K562 (cell line): ENCODE data around the gene C6orf62. TPM values are rescaled to one million over a fixed set of nuclear protein-coding genes. Genes with fewer than 3 reads are reported as not detected.

Experiments
- EP300 ChIP-seq: IDR thresholded peaks from 2 replicates; pipeline ENCODE4 v1.6.1; 2012; ENCODE audit warnings: low read length, improper control_type of control experiment
- GABPA ChIP-seq: fragments of 200-800 bp; sonication (Bioruptor generic); conservative IDR thresholded peaks from 2 replicates; pipeline ENCODE4 v1.6.1; 2016; ENCODE audit warnings: low read depth, missing genetic modification characterization, missing compliant biosample characterization
- MCM7 ChIP-seq, 2 experiments: fragments of 450-650 bp; IDR thresholded peaks; 2 replicates each; pipeline ENCODE4 v1.6.1; 2016 to 2018
- MXI1 ChIP-seq: IDR thresholded peaks from 2 replicates; pipeline ENCODE4 v1.6.1; 2011; ENCODE audit warnings: low read depth, mild to moderate bottlenecking, improper control_type of control experiment, low read length
- SIN3A ChIP-seq, 2 experiments: fragments of 150-350 bp in 1 of 2; IDR thresholded peaks; 2 replicates each; pipeline ENCODE4 v1.6.1; 2011 to 2016; ENCODE audit warnings: borderline replicate concordance in 2 of 2, low read depth in 2 of 2, low read length in 2 of 2, mild to moderate bottlenecking in 2 of 2, moderate library complexity in 2 of 2; ENCODE audit not compliant: control insufficient read depth in 1 of 2
- SMAD3 ChIP-seq: fragments of 450-650 bp; formaldehyde crosslinking; conservative IDR thresholded peaks from 2 replicates; pipeline ENCODE4 v1.4.0; 2020; ENCODE audit warnings: mild to moderate bottlenecking
- ZKSCAN1 ChIP-seq: fragments of 150-350 bp; IDR thresholded peaks from 2 replicates; pipeline ENCODE4 v1.6.1; 2016; ENCODE audit warnings: low read depth, low read length
- ZNF431 ChIP-seq: sonication (generic); formaldehyde crosslinking; IDR thresholded peaks from 2 replicates; pipeline ENCODE4 v1.8.0; 2022; ENCODE audit warnings: mild to moderate bottlenecking, missing genetic modification reagents
- ZNF668 ChIP-seq: fragments of 250-450 bp; sonication (Bioruptor Pico); IDR thresholded peaks from 2 replicates; pipeline ENCODE4 v1.8.0; 2022; ENCODE audit warnings: mild to moderate bottlenecking, inconsistent platforms
- polyA plus RNA-seq, 8 experiments: library from polyadenylated mRNA; depleted of rRNA in 4 of 8; stranded (reverse) in 5 of 8; unstranded in 3 of 8; fragments of >200 nt; fragmentation: Nextera tagmentation in 2 of 8; fragmentation: Illumina TruSeq in 1 of 8; extraction: Ambion mirVana in 2 of 8; extraction: Trizol in 1 of 8; gene quantifications; 2 replicates each; pipeline versions ENCODE4 v1.2.1 to v1.2.3, GENCODE V29; 2011 to 2014; ENCODE audit warnings: inconsistent platforms in 1 of 8, missing spikeins in 1 of 8
- total RNA-seq, 7 experiments: library from RNA; depleted of rRNA in 6 of 7; stranded (reverse); fragments of >200 nt in 6 of 7; fragmentation: Illumina TruSeq in 2 of 7; extraction: Trizol in 2 of 7; gene quantifications; 2 replicates each; pipeline versions ENCODE4 v1.2.1 to v1.2.3, GENCODE V29; 2011 to 2021; ENCODE audit warnings: low replicate concordance in 1 of 7
- TF ChIP-seq, protein P1 (sequence below): fragments of 200-600 bp; sonication (generic); IDR thresholded peaks from one replicate; pipeline ENCODE4 v1.6.1; 2012; ENCODE audit warnings: mild to moderate bottlenecking, low read depth, low read length, inconsistent platforms
- TF ChIP-seq, protein P2 (sequence below): sonication (generic); formaldehyde crosslinking; IDR thresholded peaks from 2 replicates; pipeline ENCODE4 v1.8.0; 2022; ENCODE audit warnings: mild to moderate bottlenecking, missing genetic modification reagents
- TF ChIP-seq, protein P3 (sequence below): sonication (generic); formaldehyde crosslinking; IDR thresholded peaks from 2 replicates; pipeline ENCODE4 v1.8.1; 2023; ENCODE audit warnings: mild to moderate bottlenecking, missing genetic modification reagents

C6orf62 gene
- total and polyA plus RNA-seq, 9 of the 15 experiments (the other 6 are each of a cell fraction or from before 2014, with no cell fraction given) = 48.5 to 579 (median 111) TPM

DNA sequence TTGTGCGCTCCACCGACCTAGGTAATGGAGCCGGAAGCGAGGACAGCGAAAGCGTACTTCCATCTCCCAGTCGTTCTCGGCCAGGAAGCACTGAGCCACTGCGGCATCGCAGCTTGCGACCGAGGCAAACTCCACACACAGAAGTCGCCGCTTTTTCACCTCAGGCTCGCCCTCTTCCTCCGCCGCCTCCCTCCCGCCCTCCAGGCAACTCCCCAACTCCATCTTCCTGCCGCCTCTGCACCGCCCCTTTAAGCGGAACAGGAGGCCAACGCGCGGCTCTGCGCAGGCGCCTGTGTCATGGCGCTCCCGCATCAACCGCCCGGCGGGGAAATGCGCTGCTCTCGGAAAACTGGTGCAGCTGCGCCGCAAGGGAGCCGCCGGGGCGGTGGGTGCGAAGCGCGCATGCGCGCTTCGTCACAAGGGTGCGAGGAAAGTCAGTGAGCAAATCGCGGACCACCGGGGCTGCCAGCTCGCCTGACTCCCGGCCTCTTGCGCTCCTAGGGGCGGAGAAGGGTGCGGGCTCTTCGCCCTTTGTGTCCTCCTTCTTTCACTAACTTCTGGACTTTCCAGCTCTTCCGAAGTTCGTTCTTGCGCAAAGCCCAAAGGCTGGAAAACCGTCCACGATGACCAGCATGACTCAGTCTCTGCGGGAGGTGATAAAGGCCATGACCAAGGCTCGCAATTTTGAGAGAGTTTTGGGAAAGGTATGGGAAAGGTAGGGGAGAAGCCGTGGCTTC lies 52.1 kb downstream of the C6orf62 start, which contains the start of the genes ACOT13 and TDP2 (continued):
- TF ChIP-seq, protein P1, sequence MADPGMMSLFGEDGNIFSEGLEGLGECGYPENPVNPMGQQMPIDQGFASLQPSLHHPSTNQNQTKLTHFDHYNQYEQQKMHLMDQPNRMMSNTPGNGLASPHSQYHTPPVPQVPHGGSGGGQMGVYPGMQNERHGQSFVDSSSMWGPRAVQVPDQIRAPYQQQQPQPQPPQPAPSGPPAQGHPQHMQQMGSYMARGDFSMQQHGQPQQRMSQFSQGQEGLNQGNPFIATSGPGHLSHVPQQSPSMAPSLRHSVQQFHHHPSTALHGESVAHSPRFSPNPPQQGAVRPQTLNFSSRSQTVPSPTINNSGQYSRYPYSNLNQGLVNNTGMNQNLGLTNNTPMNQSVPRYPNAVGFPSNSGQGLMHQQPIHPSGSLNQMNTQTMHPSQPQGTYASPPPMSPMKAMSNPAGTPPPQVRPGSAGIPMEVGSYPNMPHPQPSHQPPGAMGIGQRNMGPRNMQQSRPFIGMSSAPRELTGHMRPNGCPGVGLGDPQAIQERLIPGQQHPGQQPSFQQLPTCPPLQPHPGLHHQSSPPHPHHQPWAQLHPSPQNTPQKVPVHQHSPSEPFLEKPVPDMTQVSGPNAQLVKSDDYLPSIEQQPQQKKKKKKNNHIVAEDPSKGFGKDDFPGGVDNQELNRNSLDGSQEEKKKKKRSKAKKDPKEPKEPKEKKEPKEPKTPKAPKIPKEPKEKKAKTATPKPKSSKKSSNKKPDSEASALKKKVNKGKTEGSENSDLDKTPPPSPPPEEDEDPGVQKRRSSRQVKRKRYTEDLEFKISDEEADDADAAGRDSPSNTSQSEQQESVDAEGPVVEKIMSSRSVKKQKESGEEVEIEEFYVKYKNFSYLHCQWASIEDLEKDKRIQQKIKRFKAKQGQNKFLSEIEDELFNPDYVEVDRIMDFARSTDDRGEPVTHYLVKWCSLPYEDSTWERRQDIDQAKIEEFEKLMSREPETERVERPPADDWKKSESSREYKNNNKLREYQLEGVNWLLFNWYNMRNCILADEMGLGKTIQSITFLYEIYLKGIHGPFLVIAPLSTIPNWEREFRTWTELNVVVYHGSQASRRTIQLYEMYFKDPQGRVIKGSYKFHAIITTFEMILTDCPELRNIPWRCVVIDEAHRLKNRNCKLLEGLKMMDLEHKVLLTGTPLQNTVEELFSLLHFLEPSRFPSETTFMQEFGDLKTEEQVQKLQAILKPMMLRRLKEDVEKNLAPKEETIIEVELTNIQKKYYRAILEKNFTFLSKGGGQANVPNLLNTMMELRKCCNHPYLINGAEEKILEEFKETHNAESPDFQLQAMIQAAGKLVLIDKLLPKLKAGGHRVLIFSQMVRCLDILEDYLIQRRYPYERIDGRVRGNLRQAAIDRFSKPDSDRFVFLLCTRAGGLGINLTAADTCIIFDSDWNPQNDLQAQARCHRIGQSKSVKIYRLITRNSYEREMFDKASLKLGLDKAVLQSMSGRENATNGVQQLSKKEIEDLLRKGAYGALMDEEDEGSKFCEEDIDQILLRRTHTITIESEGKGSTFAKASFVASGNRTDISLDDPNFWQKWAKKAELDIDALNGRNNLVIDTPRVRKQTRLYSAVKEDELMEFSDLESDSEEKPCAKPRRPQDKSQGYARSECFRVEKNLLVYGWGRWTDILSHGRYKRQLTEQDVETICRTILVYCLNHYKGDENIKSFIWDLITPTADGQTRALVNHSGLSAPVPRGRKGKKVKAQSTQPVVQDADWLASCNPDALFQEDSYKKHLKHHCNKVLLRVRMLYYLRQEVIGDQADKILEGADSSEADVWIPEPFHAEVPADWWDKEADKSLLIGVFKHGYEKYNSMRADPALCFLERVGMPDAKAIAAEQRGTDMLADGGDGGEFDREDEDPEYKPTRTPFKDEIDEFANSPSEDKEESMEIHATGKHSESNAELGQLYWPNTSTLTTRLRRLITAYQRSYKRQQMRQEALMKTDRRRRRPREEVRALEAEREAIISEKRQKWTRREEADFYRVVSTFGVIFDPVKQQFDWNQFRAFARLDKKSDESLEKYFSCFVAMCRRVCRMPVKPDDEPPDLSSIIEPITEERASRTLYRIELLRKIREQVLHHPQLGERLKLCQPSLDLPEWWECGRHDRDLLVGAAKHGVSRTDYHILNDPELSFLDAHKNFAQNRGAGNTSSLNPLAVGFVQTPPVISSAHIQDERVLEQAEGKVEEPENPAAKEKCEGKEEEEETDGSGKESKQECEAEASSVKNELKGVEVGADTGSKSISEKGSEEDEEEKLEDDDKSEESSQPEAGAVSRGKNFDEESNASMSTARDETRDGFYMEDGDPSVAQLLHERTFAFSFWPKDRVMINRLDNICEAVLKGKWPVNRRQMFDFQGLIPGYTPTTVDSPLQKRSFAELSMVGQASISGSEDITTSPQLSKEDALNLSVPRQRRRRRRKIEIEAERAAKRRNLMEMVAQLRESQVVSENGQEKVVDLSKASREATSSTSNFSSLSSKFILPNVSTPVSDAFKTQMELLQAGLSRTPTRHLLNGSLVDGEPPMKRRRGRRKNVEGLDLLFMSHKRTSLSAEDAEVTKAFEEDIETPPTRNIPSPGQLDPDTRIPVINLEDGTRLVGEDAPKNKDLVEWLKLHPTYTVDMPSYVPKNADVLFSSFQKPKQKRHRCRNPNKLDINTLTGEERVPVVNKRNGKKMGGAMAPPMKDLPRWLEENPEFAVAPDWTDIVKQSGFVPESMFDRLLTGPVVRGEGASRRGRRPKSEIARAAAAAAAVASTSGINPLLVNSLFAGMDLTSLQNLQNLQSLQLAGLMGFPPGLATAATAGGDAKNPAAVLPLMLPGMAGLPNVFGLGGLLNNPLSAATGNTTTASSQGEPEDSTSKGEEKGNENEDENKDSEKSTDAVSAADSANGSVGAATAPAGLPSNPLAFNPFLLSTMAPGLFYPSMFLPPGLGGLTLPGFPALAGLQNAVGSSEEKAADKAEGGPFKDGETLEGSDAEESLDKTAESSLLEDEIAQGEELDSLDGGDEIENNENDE = no peak
- TF ChIP-seq GABPA (tag) = peak; percentile 92
- TF ChIP-seq EP300 = peak; percentile 37
- no peak for TF ChIP-seq ZNF668 (CRISPR knock-in tag)
- TF ChIP-seq MXI1 = no peak
- TF ChIP-seq, protein P2, sequence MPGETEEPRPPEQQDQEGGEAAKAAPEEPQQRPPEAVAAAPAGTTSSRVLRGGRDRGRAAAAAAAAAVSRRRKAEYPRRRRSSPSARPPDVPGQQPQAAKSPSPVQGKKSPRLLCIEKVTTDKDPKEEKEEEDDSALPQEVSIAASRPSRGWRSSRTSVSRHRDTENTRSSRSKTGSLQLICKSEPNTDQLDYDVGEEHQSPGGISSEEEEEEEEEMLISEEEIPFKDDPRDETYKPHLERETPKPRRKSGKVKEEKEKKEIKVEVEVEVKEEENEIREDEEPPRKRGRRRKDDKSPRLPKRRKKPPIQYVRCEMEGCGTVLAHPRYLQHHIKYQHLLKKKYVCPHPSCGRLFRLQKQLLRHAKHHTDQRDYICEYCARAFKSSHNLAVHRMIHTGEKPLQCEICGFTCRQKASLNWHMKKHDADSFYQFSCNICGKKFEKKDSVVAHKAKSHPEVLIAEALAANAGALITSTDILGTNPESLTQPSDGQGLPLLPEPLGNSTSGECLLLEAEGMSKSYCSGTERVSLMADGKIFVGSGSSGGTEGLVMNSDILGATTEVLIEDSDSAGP = peak; percentile 79
- peak in 1 of 2 experiments; percentile 53; a peak in 1 of 4 replicates for TF ChIP-seq SIN3A (IDR thresholded peaks at IDR 0.05; ENCODE audit: borderline replicate concordance in 2 of 2, control insufficient read depth in 1 of 2, low read depth in 2 of 2, low read length in 2 of 2)
- TF ChIP-seq SMAD3 (CRISPR knock-in tag) = no peak
- TF ChIP-seq ZNF431 (CRISPR knock-in tag) = 0 out of 2 replicates have a peak, but pooled peaks have one; percentile 13
- TF ChIP-seq, protein P3, sequence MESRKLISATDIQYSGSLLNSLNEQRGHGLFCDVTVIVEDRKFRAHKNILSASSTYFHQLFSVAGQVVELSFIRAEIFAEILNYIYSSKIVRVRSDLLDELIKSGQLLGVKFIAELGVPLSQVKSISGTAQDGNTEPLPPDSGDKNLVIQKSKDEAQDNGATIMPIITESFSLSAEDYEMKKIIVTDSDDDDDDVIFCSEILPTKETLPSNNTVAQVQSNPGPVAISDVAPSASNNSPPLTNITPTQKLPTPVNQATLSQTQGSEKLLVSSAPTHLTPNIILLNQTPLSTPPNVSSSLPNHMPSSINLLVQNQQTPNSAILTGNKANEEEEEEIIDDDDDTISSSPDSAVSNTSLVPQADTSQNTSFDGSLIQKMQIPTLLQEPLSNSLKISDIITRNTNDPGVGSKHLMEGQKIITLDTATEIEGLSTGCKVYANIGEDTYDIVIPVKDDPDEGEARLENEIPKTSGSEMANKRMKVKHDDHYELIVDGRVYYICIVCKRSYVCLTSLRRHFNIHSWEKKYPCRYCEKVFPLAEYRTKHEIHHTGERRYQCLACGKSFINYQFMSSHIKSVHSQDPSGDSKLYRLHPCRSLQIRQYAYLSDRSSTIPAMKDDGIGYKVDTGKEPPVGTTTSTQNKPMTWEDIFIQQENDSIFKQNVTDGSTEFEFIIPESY (CRISPR knock-in tag) = no peak
- TF ChIP-seq ZKSCAN1 = peak; percentile 79
- no peak for TF ChIP-seq MCM7 (IDR thresholded peaks at IDR 0.05)
